ENCODE measurements around the gene KHDRBS1. TPM values are rescaled to one million over a fixed set of nuclear protein-coding genes. Genes with fewer than 3 reads are reported as not detected.

Gene KHDRBS1, protein sequence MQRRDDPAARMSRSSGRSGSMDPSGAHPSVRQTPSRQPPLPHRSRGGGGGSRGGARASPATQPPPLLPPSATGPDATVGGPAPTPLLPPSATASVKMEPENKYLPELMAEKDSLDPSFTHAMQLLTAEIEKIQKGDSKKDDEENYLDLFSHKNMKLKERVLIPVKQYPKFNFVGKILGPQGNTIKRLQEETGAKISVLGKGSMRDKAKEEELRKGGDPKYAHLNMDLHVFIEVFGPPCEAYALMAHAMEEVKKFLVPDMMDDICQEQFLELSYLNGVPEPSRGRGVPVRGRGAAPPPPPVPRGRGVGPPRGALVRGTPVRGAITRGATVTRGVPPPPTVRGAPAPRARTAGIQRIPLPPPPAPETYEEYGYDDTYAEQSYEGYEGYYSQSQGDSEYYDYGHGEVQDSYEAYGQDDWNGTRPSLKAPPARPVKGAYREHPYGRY
- total RNA-seq: 47.8 and 94.2 TPM in 2 replicates

GRCh38 chr1:32013386-32014198 lies at the start of gene KHDRBS1:
Gene KHDRBS1, plus strand, starts transcription at chr1:32013868. Its CDS starts 128 bp downstream, at chr1:32013996.

GRCh38 chr1:32072622-32073298 lies 59.1 kb downstream of the KHDRBS1 start, which contains the start of gene TMEM39B:
Gene TMEM39B, plus strand, starts transcription at chr1:32072939. Its CDS starts 109 bp downstream, at chr1:32073048.

Other genes starting within 250 kb of the KHDRBS1 start
- gene ADGRB2, start 249.5 kb upstream of the KHDRBS1 start, total RNA-seq: 24.9 and 28.5 TPM in 2 replicates
- gene SPOCD1, start 197.8 kb upstream of the KHDRBS1 start, total RNA-seq: 47.8 and 99.9 TPM in 2 replicates
- gene PTP4A2, start 75.5 kb upstream of the KHDRBS1 start, total RNA-seq: 332 and 383 TPM in 2 replicates
- 3.6 and 6.0 TPM in 2 replicates for gene TMEM39B, start 59.1 kb downstream of the KHDRBS1 start, total RNA-seq
- gene KPNA6, start 94.2 kb downstream of the KHDRBS1 start, total RNA-seq: 38.3 and 52.5 TPM in 2 replicates
- 73.9 and 85.5 TPM in 2 replicates for gene TXLNA, start 165.8 kb downstream of the KHDRBS1 start, total RNA-seq
- gene CCDC28B, start 186.7 kb downstream of the KHDRBS1 start, total RNA-seq: 12.8 and 15.4 TPM in 2 replicates
- 0.97 and 2.1 TPM in 2 replicates for gene IQCC, start 191.8 kb downstream of the KHDRBS1 start, total RNA-seq
- not detected in 2 replicates for gene DCDC2B, start 195.2 kb downstream of the KHDRBS1 start, total RNA-seq
- 17.0 and 18.1 TPM in 2 replicates for gene TMEM234, start 208.5 kb downstream of the KHDRBS1 start, total RNA-seq
- gene EIF3I, start 208.5 kb downstream of the KHDRBS1 start, total RNA-seq: 278 and 316 TPM in 2 replicates
- gene FAM167B, start 233.4 kb downstream of the KHDRBS1 start, total RNA-seq: 0.78 TPM in 1 of 2 replicates, not detected in the other
- not detected in 2 replicates for gene LCK, start 237.4 kb downstream of the KHDRBS1 start, total RNA-seq

All from smooth muscle cell of the umbilical artery (primary cell).